ENCODE data around the gene FOXP1.

DNA sequence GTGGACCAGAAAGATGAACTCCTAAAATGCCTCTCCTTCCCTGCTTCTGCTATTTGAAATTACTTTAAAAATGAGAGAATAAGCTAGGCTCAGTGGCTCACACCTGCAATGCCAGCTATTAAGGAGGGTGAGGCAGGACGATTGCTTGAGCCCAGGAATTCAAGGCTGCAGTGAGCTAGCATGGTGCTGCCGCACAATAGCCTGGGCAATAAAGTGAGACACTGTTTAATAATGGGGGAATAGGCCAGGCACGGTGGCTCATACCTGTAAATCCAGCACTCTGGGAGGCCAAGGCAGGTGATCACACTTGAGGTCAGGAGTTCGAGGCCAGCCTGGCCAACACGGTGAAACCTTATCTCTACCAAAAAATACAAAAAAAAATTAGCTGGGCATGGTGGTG, 271.1 kb downstream of the FOXP1 start:
- TF ChIP-seq POLR2A (IDR thresholded peaks at IDR 0.05; ENCODE audit: low read depth, low read length) = no peak
- no peak for TF ChIP-seq POLR2AphosphoS5 (IDR thresholded peaks at IDR 0.05; ENCODE audit: low read depth, low read length)

Data from GM12892 (cell line).